Prostate gland (tissue), 2 donors: ENCODE measurements around the gene ZFHX3.

ENCODE experiments used
- CTCF ChIP-seq, 4 experiments: fragments of 200-600 bp in 2 of 4; fragments of 450-650 bp in 2 of 4; sonication (generic) in 2 of 4; IDR thresholded peaks; 1 replicate in 3 of 4; 2 replicates in 1 of 4; pipeline ENCODE4 v1.5.1; 2016 to 2019; ENCODE audit warnings: antibody characterized with exemption in 4 of 4, mild to moderate bottlenecking in 2 of 4, moderate library complexity in 2 of 4
- POLR2A ChIP-seq: fragments of 450-650 bp; IDR thresholded peaks from one replicate; pipeline ENCODE4 v1.6.1; 2016; ENCODE audit warnings: antibody characterized with exemption, mild to moderate bottlenecking

GRCh38 chr16:72875291-72876031 is 172.5 kb downstream of the ZFHX3 start:
- TF ChIP-seq CTCF (IDR thresholded peaks at IDR 0.05) (no peak), POLR2A (no peak)
